Lower leg skin (tissue), 3 donors: ENCODE data around the gene EVX2.

Source experiments
- POLR2A ChIP-seq, 2 donors: fragments of 450-650 bp; IDR thresholded peaks; one replicate each; pipeline ENCODE4 v1.6.1; 2016 to 2017; ENCODE audit warnings: antibody characterized with exemption in 2 of 2, mild to moderate bottlenecking in 1 of 2, moderate library complexity in 1 of 2
- TF ChIP-seq, protein P1 (sequence below), 3 donors: fragments of 450-650 bp; IDR thresholded peaks; one replicate each; pipeline ENCODE4 v1.5.1; 2016; ENCODE audit warnings: antibody characterized with exemption in 3 of 3, mild to moderate bottlenecking in 3 of 3, moderate library complexity in 2 of 3

DNA sequence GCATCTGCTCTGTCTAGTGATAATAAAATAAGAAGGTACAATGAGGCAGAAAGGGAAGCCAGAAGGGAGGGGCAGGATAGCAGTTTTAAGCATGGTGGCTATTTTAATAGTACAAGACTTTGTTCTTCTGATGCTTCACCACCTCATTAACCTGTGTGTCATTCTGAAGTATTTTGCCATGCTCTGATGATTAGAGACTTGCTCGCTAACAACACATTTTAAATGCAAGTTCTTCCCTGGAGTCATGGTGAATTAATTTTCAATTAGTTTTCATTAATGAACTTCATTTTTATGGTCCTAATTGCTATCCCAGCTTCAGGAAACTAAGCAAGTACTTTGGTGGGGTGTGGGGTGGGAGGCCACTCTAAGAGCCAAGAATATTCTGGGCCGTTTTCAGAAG, 56.0 kb downstream of the EVX2 start:
- TF ChIP-seq, protein P1, sequence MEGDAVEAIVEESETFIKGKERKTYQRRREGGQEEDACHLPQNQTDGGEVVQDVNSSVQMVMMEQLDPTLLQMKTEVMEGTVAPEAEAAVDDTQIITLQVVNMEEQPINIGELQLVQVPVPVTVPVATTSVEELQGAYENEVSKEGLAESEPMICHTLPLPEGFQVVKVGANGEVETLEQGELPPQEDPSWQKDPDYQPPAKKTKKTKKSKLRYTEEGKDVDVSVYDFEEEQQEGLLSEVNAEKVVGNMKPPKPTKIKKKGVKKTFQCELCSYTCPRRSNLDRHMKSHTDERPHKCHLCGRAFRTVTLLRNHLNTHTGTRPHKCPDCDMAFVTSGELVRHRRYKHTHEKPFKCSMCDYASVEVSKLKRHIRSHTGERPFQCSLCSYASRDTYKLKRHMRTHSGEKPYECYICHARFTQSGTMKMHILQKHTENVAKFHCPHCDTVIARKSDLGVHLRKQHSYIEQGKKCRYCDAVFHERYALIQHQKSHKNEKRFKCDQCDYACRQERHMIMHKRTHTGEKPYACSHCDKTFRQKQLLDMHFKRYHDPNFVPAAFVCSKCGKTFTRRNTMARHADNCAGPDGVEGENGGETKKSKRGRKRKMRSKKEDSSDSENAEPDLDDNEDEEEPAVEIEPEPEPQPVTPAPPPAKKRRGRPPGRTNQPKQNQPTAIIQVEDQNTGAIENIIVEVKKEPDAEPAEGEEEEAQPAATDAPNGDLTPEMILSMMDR (IDR thresholded peaks at IDR 0.05): no peak
- no peak for TF ChIP-seq POLR2A (IDR thresholded peaks at IDR 0.05)
